Stomach smooth muscle (tissue), 2 donors: ENCODE results near the gene EFCAB6.

Experiments
- H3K27ac ChIP-seq: one replicate; pipeline ENCODE4 v1.7.0; 2013; ENCODE audit warnings: mild to moderate bottlenecking, low read length, inconsistent platforms
- H3K27me3 ChIP-seq, 2 donors: one replicate each; pipeline ENCODE4 v1.7.0; 2013; ENCODE audit warnings: low read length in 2 of 2; ENCODE audit not compliant: insufficient read depth in 2 of 2, control insufficient read depth in 1 of 2
- H3K36me3 ChIP-seq, 2 donors: one replicate each; pipeline ENCODE4 v1.7.0; 2013; ENCODE audit warnings: low read length in 2 of 2; ENCODE audit not compliant: control insufficient read depth in 2 of 2, insufficient read depth in 2 of 2
- H3K4me1 ChIP-seq: one replicate; pipeline ENCODE4 v1.7.0; 2013; ENCODE audit warnings: low read length; ENCODE audit not compliant: control insufficient read depth, insufficient read depth
- H3K4me3 ChIP-seq, 2 donors: one replicate each; pipeline ENCODE4 v1.7.0; 2013; ENCODE audit warnings: low read length in 2 of 2
- H3K9ac ChIP-seq, 2 donors: one replicate each; pipeline ENCODE4 v1.7.0; 2013; ENCODE audit warnings: low read length in 2 of 2, mild to moderate bottlenecking in 1 of 2
- H3K9me3 ChIP-seq, 2 donors: one replicate each; pipeline ENCODE4 v1.7.0; 2013; ENCODE audit warnings: low read length in 2 of 2; ENCODE audit not compliant: control insufficient read depth in 2 of 2
- donor health status: healthy.
- donor health status: Pancreatic carcinoma.

The EFCAB6 gene

GRCh38 chr22:43636086-43636485 is 176.0 kb downstream of the EFCAB6 start:
- no peak overlapping the region for H3K4me3 ChIP-seq
- H3K36me3 ChIP-seq, result peaks cover 0 to 3% of the 10 kb centered on the region in 2 donors
- no peak overlapping the region for H3K27ac ChIP-seq
- no peaks in the 10 kb centered on the region for H3K4me1 ChIP-seq
- H3K27me3 ChIP-seq, result no peaks in the 10 kb centered on the region
- H3K9me3 ChIP-seq, result peaks cover 5 to 7% of the 10 kb centered on the region in 2 donors
- no peak overlapping the region for H3K9ac ChIP-seq

- Histone ChIP-seq H3K4me3 (no peak overlapping the region), H3K4me1 (no peaks in the 10 kb centered on the region), H3K36me3 (peaks cover 0 to 3% of the 10 kb centered on the region in 2 donors), H3K27ac (no peak overlapping the region), H3K9ac (no peak overlapping the region), H3K9me3 (peaks cover 5 to 7% of the 10 kb centered on the region in 2 donors), H3K27me3 (no peaks in the 10 kb centered on the region)
These were observed 177.0 kb downstream of the EFCAB6 start for GRCh38 chr22:43635101-43635500.

- no peaks in the 10 kb centered on the region for H3K4me1 ChIP-seq
- no peaks in the 10 kb centered on the region for H3K27me3 ChIP-seq
- H3K27ac ChIP-seq, result no peak overlapping the region
- H3K4me3 ChIP-seq, result no peak overlapping the region
- peaks cover 0 to 3% of the 10 kb centered on the region in 2 donors for H3K36me3 ChIP-seq
- H3K9me3 ChIP-seq, result peaks cover 4 to 5% of the 10 kb centered on the region in 2 donors
- H3K9ac ChIP-seq, result no peak overlapping the region
These were observed 177.8 kb downstream of the EFCAB6 start for GRCh38 chr22:43634316-43634715.

- no peak overlapping the region for H3K9ac ChIP-seq
- H3K9me3 ChIP-seq, result peaks cover 0 to 2% of the 10 kb centered on the region in 2 donors
- H3K4me1 ChIP-seq, result no peaks in the 10 kb centered on the region
- H3K36me3 ChIP-seq, result peaks cover 0 to 3% of the 10 kb centered on the region in 2 donors
- no peak overlapping the region for H3K27ac ChIP-seq
- no peaks in the 10 kb centered on the region for H3K27me3 ChIP-seq
- no peak overlapping the region for H3K4me3 ChIP-seq
These were observed 178.3 kb downstream of the EFCAB6 start for GRCh38 chr22:43633631-43634285.

GRCh38 chr22:43631846-43632245 is 180.3 kb downstream of the EFCAB6 start:
- H3K9me3 ChIP-seq, result no peaks in the 10 kb centered on the region
- H3K9ac ChIP-seq, result no peak overlapping the region
- no peak overlapping the region for H3K4me3 ChIP-seq
- peaks cover 0 to 3% of the 10 kb centered on the region in 2 donors for H3K36me3 ChIP-seq
- H3K27ac ChIP-seq, result no peak overlapping the region
- H3K4me1 ChIP-seq, result no peaks in the 10 kb centered on the region
- no peaks in the 10 kb centered on the region for H3K27me3 ChIP-seq

GRCh38 chr22:43631201-43631600 is 180.9 kb downstream of the EFCAB6 start:
- no peak overlapping the region for H3K9ac ChIP-seq
- H3K4me1 ChIP-seq, result no peaks in the 10 kb centered on the region
- H3K27me3 ChIP-seq, result no peaks in the 10 kb centered on the region
- H3K9me3 ChIP-seq, result no peaks in the 10 kb centered on the region
- H3K36me3 ChIP-seq, result peaks cover 0 to 3% of the 10 kb centered on the region in 2 donors
- H3K27ac ChIP-seq, result no peak overlapping the region
- H3K4me3 ChIP-seq, result no peak overlapping the region

- Histone ChIP-seq H3K36me3 (peaks cover 0 to 3% of the 10 kb centered on the region in 2 donors), H3K27ac (no peak overlapping the region), H3K27me3 (no peaks in the 10 kb centered on the region), H3K4me3 (no peak overlapping the region), H3K9me3 (no peaks in the 10 kb centered on the region), H3K4me1 (no peaks in the 10 kb centered on the region), H3K9ac (no peak overlapping the region)
These were observed 181.7 kb downstream of the EFCAB6 start for GRCh38 chr22:43630451-43630850.

- H3K4me3 ChIP-seq, result no peak overlapping the region
- no peaks in the 10 kb centered on the region for H3K9me3 ChIP-seq
- no peaks in the 10 kb centered on the region for H3K4me1 ChIP-seq
- H3K9ac ChIP-seq, result no peak overlapping the region
- H3K36me3 ChIP-seq, result no peaks in the 10 kb centered on the region
- no peak overlapping the region for H3K27ac ChIP-seq
- H3K27me3 ChIP-seq, result no peaks in the 10 kb centered on the region
These were observed 183.9 kb downstream of the EFCAB6 start for GRCh38 chr22:43628250-43628649.

GRCh38 chr22:43627485-43628213 is 184.5 kb downstream of the EFCAB6 start:
- no peak overlapping the region for H3K9ac ChIP-seq
- H3K4me3 ChIP-seq, result no peak overlapping the region
- no peaks in the 10 kb centered on the region for H3K4me1 ChIP-seq
- no peaks in the 10 kb centered on the region for H3K9me3 ChIP-seq
- H3K36me3 ChIP-seq, result no peaks in the 10 kb centered on the region
- no peak overlapping the region for H3K27ac ChIP-seq
- H3K27me3 ChIP-seq, result no peaks in the 10 kb centered on the region

GRCh38 chr22:43625242-43625641 is 186.9 kb downstream of the EFCAB6 start:
- H3K4me3 ChIP-seq, result no peak overlapping the region
- H3K4me1 ChIP-seq, result no peaks in the 10 kb centered on the region
- H3K27me3 ChIP-seq, result no peaks in the 10 kb centered on the region
- H3K9me3 ChIP-seq, result no peaks in the 10 kb centered on the region
- no peak overlapping the region for H3K27ac ChIP-seq
- no peaks in the 10 kb centered on the region for H3K36me3 ChIP-seq
- no peak overlapping the region for H3K9ac ChIP-seq
